Activated CD4-positive, alpha-beta T cell treated with anti-CD3 and anti-CD28 coated beads, Interleukin-2, amount 10 ng/mL, durations not matched to agents 7 days and 5 days (primary cell): ENCODE results near the gene NT5DC3. TPM values are rescaled to one million over a fixed set of nuclear protein-coding genes. Genes with fewer than 3 reads are reported as not detected.
A peak's percentile ranks its signal among the peaks of the same experiment; 100 is the strongest.

Experiments used
- CTCF ChIA-PET: fragments of 350-600 bp; sonication (Branson Sonifier 250); formaldehyde crosslinking; loops from one replicate; lab custom pipeline; 2021; ENCODE audit warnings: antibody characterized with exemption; lab: Charles Lee
- POLR2A ChIA-PET: fragments of 350-600 bp; sonication (Branson Sonifier 250); formaldehyde crosslinking; loops from one replicate; lab custom pipeline; 2021; ENCODE audit warnings: antibody characterized with exemption; lab: Charles Lee
- DNase-seq: peaks from one replicate; pipeline ENCODE4 v3.0.0-alpha.2; 2020
- H3K27ac Mint-ChIP-seq: one replicate; pipeline ENCODE4 v1.8.0; 2021; ENCODE audit warnings: mild to moderate bottlenecking, moderate library complexity, mixed read lengths
- H3K27me3 Mint-ChIP-seq: one replicate; pipeline ENCODE4 v1.8.0; 2021; ENCODE audit warnings: mixed read lengths
- H3K36me3 Mint-ChIP-seq: one replicate; pipeline ENCODE4 v1.8.0; 2021; ENCODE audit warnings: low read depth, mixed read lengths
- H3K4me1 Mint-ChIP-seq: one replicate; pipeline ENCODE4 v1.8.0; 2021; ENCODE audit warnings: mixed read lengths
- H3K4me3 Mint-ChIP-seq: one replicate; pipeline ENCODE4 v1.8.0; 2021; ENCODE audit warnings: mild to moderate bottlenecking, moderate library complexity, mixed read lengths
- H3K9me3 Mint-ChIP-seq: one replicate; pipeline ENCODE4 v1.8.0; 2021; ENCODE audit warnings: mixed read lengths
- total RNA-seq, 2 experiments: library from RNA; stranded (reverse); gene quantifications; one replicate each; pipeline ENCODE4 v1.2.3, GENCODE V29; 2021

Gene NT5DC3
- total RNA-seq, 2 experiments from 2014 or later: 3.5 to 4.3 TPM

GRCh38 chr12:103778781-103779180, 62.3 kb downstream of the NT5DC3 start:
- H3K36me3 Mint-ChIP-seq: peaks cover 4% of the 10 kb centered on the region
- H3K27me3 Mint-ChIP-seq: no peaks in the 10 kb centered on the region
- ChIA-PET POLR2A (no interaction called here), CTCF (interaction anchor here (0.5 to 2.2 kb wide), 2 partner anchors 9 to 542 kb away, joined by 4 to 8 read pairs; no protein-coding TSS in a partner anchor)
- no peak for DNase-seq
- H3K9me3 Mint-ChIP-seq: no peaks in the 10 kb centered on the region
- H3K27ac Mint-ChIP-seq: no peak overlapping the region
- no peaks in the 10 kb centered on the region for H3K4me1 Mint-ChIP-seq
- no peak overlapping the region for H3K4me3 Mint-ChIP-seq

DNA sequence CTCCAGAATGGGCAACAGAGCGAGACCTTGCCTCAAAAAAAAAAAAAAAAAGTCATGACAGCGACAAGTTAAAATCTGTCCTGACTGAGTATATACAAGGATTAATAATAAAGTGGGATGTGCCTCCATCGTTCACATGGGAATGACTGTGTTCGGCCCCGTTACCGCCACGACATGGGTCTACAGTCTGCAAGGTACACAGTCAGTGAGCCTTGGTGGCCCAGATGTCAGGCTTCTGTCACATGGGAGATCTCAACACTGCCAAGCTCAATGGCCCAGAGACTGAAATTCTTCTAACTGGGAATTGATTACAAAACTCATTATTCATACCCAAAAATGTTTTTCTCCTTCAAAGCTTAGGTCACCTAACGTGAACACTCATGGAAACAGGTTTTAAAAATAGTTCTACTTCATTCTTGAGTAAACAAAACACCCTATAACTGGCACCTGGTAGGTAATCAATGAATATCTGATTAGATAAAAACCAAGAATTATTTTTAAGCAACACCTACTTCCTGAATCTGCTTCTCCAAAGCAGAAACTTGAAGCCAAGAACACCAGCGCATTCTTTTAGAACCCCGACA, 66.0 kb downstream of the NT5DC3 start:
- no peak for DNase-seq
- no peaks in the 10 kb centered on the region for H3K4me1 Mint-ChIP-seq
- H3K9me3 Mint-ChIP-seq: no peaks in the 10 kb centered on the region
- ChIA-PET POLR2A (no interaction called here), CTCF (interaction anchor here (1.6 kb wide), 1 partner anchor 11 kb away, joined by 3 read pairs; no protein-coding TSS in a partner anchor)
- no peak overlapping the region for H3K4me3 Mint-ChIP-seq
- H3K36me3 Mint-ChIP-seq: no peaks in the 10 kb centered on the region
- H3K27me3 Mint-ChIP-seq: no peaks in the 10 kb centered on the region
- no peak overlapping the region for H3K27ac Mint-ChIP-seq

DNA sequence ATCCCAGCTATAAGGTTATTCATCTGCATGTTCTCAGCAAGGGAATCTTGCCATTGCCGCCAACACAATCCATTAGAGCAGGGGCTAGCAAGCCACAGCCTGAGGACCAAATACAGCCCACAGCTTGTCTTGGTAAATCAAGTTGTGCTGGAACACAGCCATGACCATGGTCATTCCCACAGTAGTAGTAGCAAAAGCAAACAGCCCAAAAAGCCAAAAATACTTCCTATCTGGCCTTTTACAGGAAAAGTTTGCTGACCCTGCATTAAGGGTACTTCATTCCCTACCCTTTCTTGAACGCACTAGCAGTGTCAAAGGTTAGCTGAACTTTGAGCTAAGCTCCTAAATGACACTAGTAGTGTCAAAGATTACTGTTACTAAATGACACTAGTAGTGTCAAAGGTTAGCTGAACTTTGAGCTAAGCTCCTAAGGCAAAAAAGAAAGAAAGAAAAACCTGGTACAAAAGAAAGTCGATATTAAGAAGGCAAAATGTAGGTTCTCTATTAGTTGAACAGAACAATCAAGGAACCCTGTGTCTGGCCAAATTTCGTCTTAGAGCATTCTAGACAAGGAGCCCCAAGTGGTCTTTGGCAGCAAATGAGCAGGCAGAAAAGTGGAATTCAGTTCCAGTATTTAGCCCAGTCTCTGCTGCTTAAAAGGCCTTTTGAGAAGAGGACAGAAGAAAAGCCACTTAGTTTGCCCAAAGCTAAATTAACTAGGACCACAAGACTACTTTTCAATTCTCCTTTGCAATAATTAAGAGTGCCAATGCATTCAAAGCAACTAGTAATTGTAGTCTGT, 67.7 kb downstream of the NT5DC3 start:
- Mint-ChIP-seq H3K9me3 (no peaks in the 10 kb centered on the region), H3K4me3 (no peak overlapping the region), H3K4me1 (no peaks in the 10 kb centered on the region), H3K27me3 (no peaks in the 10 kb centered on the region), H3K27ac (peak overlapping the region; percentile 38), H3K36me3 (no peaks in the 10 kb centered on the region)
- DNase-seq: no peak
- POLR2A ChIA-PET: no interaction called here
- CTCF ChIA-PET: interaction anchor here (0.9 kb wide), 1 partner anchor 9 kb away, joined by 3 read pairs; no protein-coding TSS in a partner anchor

DNA sequence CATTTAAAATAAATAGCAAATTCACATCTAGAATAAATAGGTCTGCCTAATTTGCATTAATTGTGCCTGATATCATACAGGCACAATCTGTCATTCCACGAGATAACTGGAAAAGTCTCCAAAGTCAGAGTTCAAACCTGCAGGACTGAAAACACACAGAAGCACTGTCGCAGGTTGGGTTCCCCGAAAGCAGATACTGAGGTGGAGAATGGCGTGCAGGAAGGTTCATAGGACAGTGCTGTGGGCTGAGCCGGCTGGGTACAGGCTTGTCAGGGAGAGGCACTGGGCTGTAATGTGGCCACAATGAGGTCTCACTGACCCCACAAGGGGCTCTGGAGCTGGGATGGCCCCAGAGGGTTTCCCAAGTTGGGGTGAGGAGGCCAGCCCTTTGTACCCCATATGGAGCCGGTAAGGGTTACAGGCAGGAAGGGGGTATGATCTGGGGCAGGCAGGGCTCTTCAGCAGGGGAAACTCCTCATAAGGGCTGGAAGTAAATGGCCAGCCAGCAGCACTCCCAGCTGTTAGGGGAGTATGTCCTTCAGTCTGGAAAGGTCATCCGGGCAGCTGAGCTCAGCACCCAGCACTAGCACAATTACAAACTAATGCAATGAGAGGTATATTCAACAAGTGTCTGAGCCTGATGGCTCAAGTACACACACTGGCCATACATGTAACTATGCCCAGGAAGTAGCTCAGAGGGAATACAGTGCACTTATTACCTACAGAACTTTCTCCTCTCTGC, 68.5 kb downstream of the NT5DC3 start:
- Mint-ChIP-seq H3K9me3 (no peaks in the 10 kb centered on the region), H3K27me3 (no peaks in the 10 kb centered on the region), H3K4me1 (no peaks in the 10 kb centered on the region), H3K36me3 (no peaks in the 10 kb centered on the region), H3K27ac (no peak overlapping the region), H3K4me3 (no peak overlapping the region)
- no peak for DNase-seq
- ChIA-PET CTCF (interaction anchor here (0.9 kb wide), 1 partner anchor 10 kb away, joined by 3 read pairs; no protein-coding TSS in a partner anchor), POLR2A (no interaction called here)

DNA sequence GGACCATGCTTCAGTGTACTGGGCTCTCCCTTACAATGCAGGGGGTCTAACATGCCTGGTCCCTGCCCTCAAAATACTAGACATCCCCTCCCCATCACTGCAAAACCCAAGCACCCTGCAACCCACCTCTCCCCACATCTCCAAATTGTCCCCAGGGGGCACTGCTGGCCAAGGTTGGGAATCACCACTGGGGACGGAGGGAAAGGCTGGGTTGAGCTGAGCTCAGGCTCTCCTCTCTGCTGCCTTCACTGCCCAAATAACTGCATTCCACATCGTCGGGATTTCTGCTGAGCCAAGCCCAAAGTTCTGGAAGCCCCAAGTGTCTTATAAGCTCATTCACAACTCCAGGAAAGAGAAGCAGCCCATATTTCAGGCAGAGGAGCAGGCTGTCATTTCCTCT, 69.6 kb downstream of the NT5DC3 start:
- Mint-ChIP-seq H3K27ac (no peak overlapping the region), H3K4me1 (no peaks in the 10 kb centered on the region), H3K9me3 (no peaks in the 10 kb centered on the region), H3K4me3 (no peak overlapping the region), H3K27me3 (no peaks in the 10 kb centered on the region), H3K36me3 (no peaks in the 10 kb centered on the region)
- CTCF ChIA-PET: no interaction called here
- no peak for DNase-seq
- POLR2A ChIA-PET: no interaction called here

DNA sequence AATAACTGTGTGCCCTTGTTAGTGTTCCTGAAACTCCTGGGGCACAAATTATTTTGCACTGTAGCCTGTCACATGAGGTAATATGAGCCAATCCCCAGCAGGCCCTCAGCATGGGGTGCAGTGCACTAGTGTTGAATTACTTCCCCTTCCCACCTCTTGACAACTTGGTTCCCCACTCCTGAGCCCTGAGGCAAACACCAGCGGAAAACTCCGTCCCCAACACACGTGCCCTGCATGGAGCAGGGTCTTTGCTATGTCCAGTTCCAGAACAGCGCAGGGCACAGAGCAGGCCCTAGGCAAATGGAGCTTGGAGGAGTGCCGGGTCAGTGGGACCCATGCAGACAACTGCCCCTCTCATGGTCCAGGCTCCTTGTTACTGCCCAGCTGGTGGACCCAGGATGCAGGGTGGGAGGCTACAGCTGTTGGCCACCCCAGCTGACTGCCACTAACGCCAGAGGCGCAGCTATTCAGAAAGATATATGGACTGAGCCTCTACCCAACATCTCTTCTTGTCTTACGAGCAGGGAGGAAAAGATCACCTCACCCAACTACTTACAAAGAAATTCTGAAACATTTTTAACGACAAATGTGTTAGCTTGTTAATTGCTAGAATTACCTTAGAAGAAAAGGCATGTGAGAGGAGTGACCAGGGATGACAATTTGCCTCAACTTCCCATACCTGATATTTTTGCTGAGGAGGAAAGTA, 71.6 kb downstream of the NT5DC3 start:
- ChIA-PET CTCF (interaction anchor here (1.0 to 1.7 kb wide), 2 partner anchors 10 kb away, joined by 3 to 8 read pairs; no protein-coding TSS in a partner anchor), POLR2A (no interaction called here)
- H3K27me3 Mint-ChIP-seq: no peaks in the 10 kb centered on the region
- no peak overlapping the region for H3K4me3 Mint-ChIP-seq
- no peak overlapping the region for H3K27ac Mint-ChIP-seq
- H3K4me1 Mint-ChIP-seq: no peaks in the 10 kb centered on the region
- no peaks in the 10 kb centered on the region for H3K36me3 Mint-ChIP-seq
- H3K9me3 Mint-ChIP-seq: no peaks in the 10 kb centered on the region
- DNase-seq: no peak

DNA sequence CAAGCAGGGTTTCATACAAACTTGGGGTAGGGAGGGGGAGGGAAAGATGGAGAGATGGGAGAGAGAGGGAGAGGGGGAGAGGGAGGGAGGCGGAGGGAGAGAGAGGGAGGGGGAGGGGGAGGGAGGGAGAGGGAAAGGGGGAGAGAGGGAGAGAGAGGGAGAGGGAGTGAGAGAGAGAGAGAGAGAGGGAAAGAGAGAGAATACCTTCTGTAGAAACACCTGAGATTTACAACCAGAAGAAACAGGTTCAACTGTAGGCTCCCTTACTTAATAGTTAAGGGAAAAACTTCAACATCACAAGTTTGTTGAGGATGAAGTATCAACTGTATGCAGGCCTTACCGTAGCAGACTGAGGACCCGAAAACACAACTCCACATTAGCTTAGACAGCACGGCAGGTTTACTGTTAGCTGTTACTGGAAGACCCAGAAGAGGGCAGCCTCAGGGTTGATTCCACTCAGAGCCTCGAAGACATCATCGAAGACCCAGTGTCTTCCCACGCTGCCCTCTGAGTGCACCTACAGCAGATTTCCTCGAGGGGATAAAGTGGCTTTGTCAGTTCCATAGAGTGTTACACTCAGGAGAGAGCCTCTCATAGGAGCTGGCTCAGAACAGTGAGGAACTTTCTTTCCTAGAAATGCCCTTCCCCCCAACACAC, 72.4 kb downstream of the NT5DC3 start:
- ChIA-PET CTCF (interaction anchor here (0.7 to 1.0 kb wide), 2 partner anchors 9 to 777 kb away, joined by 3 to 4 read pairs; no protein-coding TSS in a partner anchor), POLR2A (no interaction called here)
- no peaks in the 10 kb centered on the region for H3K4me1 Mint-ChIP-seq
- DNase-seq: no peak
- no peak overlapping the region for H3K27ac Mint-ChIP-seq
- no peaks in the 10 kb centered on the region for H3K9me3 Mint-ChIP-seq
- no peaks in the 10 kb centered on the region for H3K27me3 Mint-ChIP-seq
- H3K36me3 Mint-ChIP-seq: no peaks in the 10 kb centered on the region
- H3K4me3 Mint-ChIP-seq: no peak overlapping the region

DNA sequence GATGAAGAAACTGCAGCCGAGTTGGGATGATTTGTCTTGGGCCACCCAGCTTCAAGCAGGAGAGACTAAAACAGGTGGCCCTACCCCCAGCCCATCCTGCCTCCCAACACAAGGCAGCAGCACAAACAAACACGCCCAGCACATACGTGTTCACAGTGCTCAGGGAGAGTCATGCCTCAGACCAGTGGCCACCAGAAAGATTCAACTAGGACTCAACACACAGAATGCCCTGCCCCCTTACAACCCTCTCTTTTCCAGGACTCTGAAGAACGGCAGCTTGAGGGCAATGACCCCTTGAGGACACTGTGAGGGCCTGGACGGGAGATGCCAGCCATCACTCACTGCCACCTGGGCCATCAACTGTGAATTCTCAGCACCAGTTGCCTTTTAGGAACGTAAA, 75.0 kb downstream of the NT5DC3 start:
- no peak for DNase-seq
- ChIA-PET POLR2A (no interaction called here), CTCF (no interaction called here)
- Mint-ChIP-seq H3K4me1 (no peaks in the 10 kb centered on the region), H3K36me3 (no peaks in the 10 kb centered on the region), H3K4me3 (no peak overlapping the region), H3K9me3 (no peaks in the 10 kb centered on the region), H3K27ac (no peak overlapping the region), H3K27me3 (no peaks in the 10 kb centered on the region)

GRCh38 chr12:103765322-103765721, 75.7 kb downstream of the NT5DC3 start:
- H3K27me3 Mint-ChIP-seq: no peaks in the 10 kb centered on the region
- POLR2A ChIA-PET: no interaction called here
- CTCF ChIA-PET: no interaction called here
- DNase-seq: no peak
- no peaks in the 10 kb centered on the region for H3K4me1 Mint-ChIP-seq
- H3K9me3 Mint-ChIP-seq: no peaks in the 10 kb centered on the region
- H3K4me3 Mint-ChIP-seq: no peak overlapping the region
- H3K36me3 Mint-ChIP-seq: no peaks in the 10 kb centered on the region
- H3K27ac Mint-ChIP-seq: no peak overlapping the region

GRCh38 chr12:103762473-103762872, 78.6 kb downstream of the NT5DC3 start:
- Mint-ChIP-seq H3K4me1 (no peaks in the 10 kb centered on the region), H3K4me3 (no peak overlapping the region), H3K27ac (no peak overlapping the region), H3K36me3 (no peaks in the 10 kb centered on the region), H3K27me3 (no peaks in the 10 kb centered on the region), H3K9me3 (no peaks in the 10 kb centered on the region)
- no peak for DNase-seq
- ChIA-PET POLR2A (no interaction called here), CTCF (no interaction called here)

- Mint-ChIP-seq H3K27ac (no peak overlapping the region), H3K9me3 (no peaks in the 10 kb centered on the region), H3K4me1 (no peaks in the 10 kb centered on the region), H3K36me3 (no peaks in the 10 kb centered on the region), H3K27me3 (no peaks in the 10 kb centered on the region), H3K4me3 (no peak overlapping the region)
- POLR2A ChIA-PET: no interaction called here
- no peak for DNase-seq
- CTCF ChIA-PET: interaction anchor here (1.3 kb wide), 1 partner anchor 11 kb away, joined by 3 read pairs; no protein-coding TSS in a partner anchor
These were observed 82.5 kb downstream of the NT5DC3 start for GRCh38 chr12:103758310-103759089.
